Neural progenitor cell (in vitro differentiated cells): ENCODE data around the gene CHST3.

Source experiments
- EZH2 ChIP-seq: fragments of 200-600 bp; sonication (generic); IDR thresholded peaks from 2 replicates; pipeline ENCODE4 v1.6.1; 2017; ENCODE audit warnings: antibody characterized with exemption, mild to moderate bottlenecking, moderate library complexity
- TF ChIP-seq, protein P1 (sequence below): fragments of 200-600 bp; sonication (generic); IDR thresholded peaks from 2 replicates; pipeline ENCODE4 v1.5.1; 2017; ENCODE audit warnings: antibody characterized with exemption, mild to moderate bottlenecking

GRCh38 chr10:71966046-71967004, 2.1 kb downstream of the CHST3 start:
- no peak for TF ChIP-seq EZH2
- TF ChIP-seq, protein P1, sequence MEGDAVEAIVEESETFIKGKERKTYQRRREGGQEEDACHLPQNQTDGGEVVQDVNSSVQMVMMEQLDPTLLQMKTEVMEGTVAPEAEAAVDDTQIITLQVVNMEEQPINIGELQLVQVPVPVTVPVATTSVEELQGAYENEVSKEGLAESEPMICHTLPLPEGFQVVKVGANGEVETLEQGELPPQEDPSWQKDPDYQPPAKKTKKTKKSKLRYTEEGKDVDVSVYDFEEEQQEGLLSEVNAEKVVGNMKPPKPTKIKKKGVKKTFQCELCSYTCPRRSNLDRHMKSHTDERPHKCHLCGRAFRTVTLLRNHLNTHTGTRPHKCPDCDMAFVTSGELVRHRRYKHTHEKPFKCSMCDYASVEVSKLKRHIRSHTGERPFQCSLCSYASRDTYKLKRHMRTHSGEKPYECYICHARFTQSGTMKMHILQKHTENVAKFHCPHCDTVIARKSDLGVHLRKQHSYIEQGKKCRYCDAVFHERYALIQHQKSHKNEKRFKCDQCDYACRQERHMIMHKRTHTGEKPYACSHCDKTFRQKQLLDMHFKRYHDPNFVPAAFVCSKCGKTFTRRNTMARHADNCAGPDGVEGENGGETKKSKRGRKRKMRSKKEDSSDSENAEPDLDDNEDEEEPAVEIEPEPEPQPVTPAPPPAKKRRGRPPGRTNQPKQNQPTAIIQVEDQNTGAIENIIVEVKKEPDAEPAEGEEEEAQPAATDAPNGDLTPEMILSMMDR, result no peak
